HepG2 (cell line): ENCODE results near the gene NMUR2. TPM values are rescaled to one million over a fixed set of nuclear protein-coding genes. Genes with fewer than 3 reads are reported as not detected.

Experiments
- ATAC-seq: fragments of 200-7000 bp; cut with Tn5 transposase; 3 replicates; pipeline ENCODE4 v1.9.1; 2020; ENCODE audit warnings: mild to moderate bottlenecking, moderate library complexity
- BruUV-seq: library from RNA; stranded (reverse); fragments of 400-500 nt; replicated peaks from 2 replicates; lab custom pipeline; 2021; lab: Mats Ljungman, UMichigan
- CTCF ChIA-PET: fragments of 300-600 bp; formaldehyde crosslinking; extraction: SDS; loops from one replicate; lab custom pipeline; 2021; ENCODE audit warnings: low total read pairs, inconsistent platforms, low intra/inter-chr PET ratio; lab: Yijun Ruan, JAX
- POLR2A ChIA-PET: fragments of 350-600 bp; sonication (Branson Sonifier 250); formaldehyde crosslinking; loops from one replicate; lab custom pipeline; 2020; ENCODE audit warnings: antibody characterized with exemption, inconsistent platforms; lab: Yijun Ruan, JAX
- DNase-seq: peaks from one replicate; pipeline ENCODE4 v3.0.0-alpha.2; 2015; ENCODE audit warnings: low spot score
- FAIRE-seq: peaks from 3 replicates; lab custom pipeline; 2011; peaks lifted over from hg19 to GRCh38; lab: Jason Lieb, UNC
- H2AFZ ChIP-seq: one replicate; pipeline ENCODE4 v1.6.1; 2011; ENCODE audit warnings: low read length, inconsistent platforms
- H3K27ac ChIP-seq: fragments of 300-600 bp; 3 replicates; pipeline ENCODE4 v1.8.0; 2011; ENCODE audit warnings: mixed run types, mild to moderate bottlenecking, mixed read lengths, low read length, inconsistent platforms; ENCODE audit not compliant: insufficient read depth; ENCODE audit errors: extremely low read length
- H3K27me3 ChIP-seq, 2 experiments: fragments of 200-600 bp in 1 of 2; 2 replicates in 1 of 2; 3 replicates in 1 of 2; pipeline versions ENCODE4 v1.6.0 to v1.8.0; 2011; ENCODE audit warnings: low read length in 2 of 2, mild to moderate bottlenecking in 2 of 2, moderate library complexity in 2 of 2, inconsistent platforms in 1 of 2; ENCODE audit not compliant: insufficient read depth in 2 of 2, control insufficient read depth in 1 of 2
- H3K36me3 ChIP-seq, 2 experiments: fragments of 200-600 bp in 1 of 2; replicated peaks in 1 of 2; 2 replicates in 1 of 2; 3 replicates in 1 of 2; pipeline versions ENCODE4 v1.5.1 to v1.8.0; 2011; ENCODE audit warnings: low read length in 2 of 2, inconsistent platforms in 1 of 2; ENCODE audit not compliant: insufficient read depth in 2 of 2, control insufficient read depth in 1 of 2
- H3K4me1 ChIP-seq: 2 replicates; pipeline ENCODE4 v1.5.1; 2012; ENCODE audit warnings: low read length, inconsistent platforms; ENCODE audit not compliant: insufficient read depth
- H3K4me2 ChIP-seq: 2 replicates; pipeline ENCODE4 v1.6.0; 2011; ENCODE audit warnings: low read depth, low read length, inconsistent platforms
- H3K4me3 ChIP-seq, 3 experiments: fragments of 200-600 bp in 1 of 3; sonication (generic), shearing (Covaris generic) in 1 of 3; replicated peaks in 1 of 3; 2 replicates each; pipeline ENCODE4 v1.5.1; 2011 to 2016; ENCODE audit warnings: low read length in 3 of 3, inconsistent platforms in 2 of 3, low read depth in 2 of 3, mild to moderate bottlenecking in 2 of 3, control low read depth in 1 of 3, mixed read lengths in 1 of 3; ENCODE audit not compliant: insufficient read depth in 1 of 3
- H3K79me2 ChIP-seq: one replicate; pipeline ENCODE4 v1.6.1; 2011; ENCODE audit warnings: low read length, inconsistent platforms; ENCODE audit not compliant: insufficient read depth
- H3K9ac ChIP-seq: 2 replicates; pipeline ENCODE4 v1.6.0; 2011; ENCODE audit warnings: mild to moderate bottlenecking, low read depth, low read length, inconsistent platforms; ENCODE audit not compliant: insufficient read depth
- H3K9me3 ChIP-seq: 2 replicates; pipeline ENCODE4 v1.5.1; 2012; ENCODE audit warnings: mild to moderate bottlenecking, low read length
- H4K20me1 ChIP-seq: 2 replicates; pipeline ENCODE4 v1.6.0; 2011; ENCODE audit warnings: inconsistent platforms, mild to moderate bottlenecking, low read length, moderate library complexity; ENCODE audit not compliant: insufficient read depth
- FOXA1 ChIP-seq, 2 experiments: fragments of 450-650 bp in 1 of 2; sonication (generic) in 1 of 2; formaldehyde crosslinking in 1 of 2; IDR thresholded peaks; 2 replicates each; pipeline versions ENCODE4 v1.4.0 to v1.6.1; 2016 to 2020; ENCODE audit warnings: missing genetic modification reagents in 1 of 2
- RXRB ChIP-seq: IDR thresholded peaks from 2 replicates; pipeline ENCODE4 v1.6.1; 2016; ENCODE audit warnings: borderline replicate concordance, missing genetic modification reagents, missing compliant biosample characterization
- WGBS: methylation state at CpG from one replicate; pipeline ENCODE4 v1.1.6; 2017; ENCODE audit warnings: low lambda C conversion rate; 5-methylcytosine and 5-hydroxymethylcytosine counted together
- in situ Hi-C: cut with HindIII; loops from 2 replicates; pipeline ENCODE4 v1.10.0; 2017; ENCODE audit warnings: low pct_unique_long_range_greater_than_20kb; ENCODE audit not compliant: extremely low pct_ligation_motif_present
- intact Hi-C: fragments of 100-400 bp; cut with micrococcal nuclease; formaldehyde crosslinking; loops from one replicate; pipeline ENCODE4 v1.10.0; 2022; ENCODE audit not compliant: unreplicated experiment
- polyA plus RNA-seq, 8 experiments: library from polyadenylated mRNA; depleted of rRNA in 3 of 8; stranded (reverse) in 7 of 8; unstranded in 1 of 8; fragments of >200 nt; fragmentation: Illumina TruSeq in 4 of 8; extraction: Trizol in 4 of 8; gene quantifications; 2 replicates each; pipeline versions ENCODE4 v1.2.1 to v1.2.3, GENCODE V29; 2011 to 2016; ENCODE audit warnings: low read depth in 4 of 8, missing spikeins in 1 of 8, mixed read lengths in 1 of 8; ENCODE audit not compliant: insufficient read depth in 1 of 8
- total RNA-seq, 5 experiments: library from RNA; depleted of rRNA; stranded (reverse); fragments of >200 nt; fragmentation: Illumina TruSeq; extraction: Trizol; gene quantifications; 2 replicates each; pipeline ENCODE4 v1.2.3, GENCODE V29; 2016; ENCODE audit warnings: low read depth in 1 of 5
- TF ChIP-seq, protein P1 (sequence below): sonication (generic); formaldehyde crosslinking; IDR thresholded peaks from 2 replicates; pipeline ENCODE4 v1.4.0; 2020; ENCODE audit warnings: mild to moderate bottlenecking, missing genetic modification reagents
- TF ChIP-seq, protein P2 (sequence below): sonication (generic); formaldehyde crosslinking; IDR thresholded peaks from 2 replicates; pipeline ENCODE4 v1.5.1; 2020; ENCODE audit warnings: missing genetic modification reagents, mild to moderate bottlenecking, borderline replicate concordance

NMUR2 gene
- total and polyA plus RNA-seq, 2 of the 13 experiments (the other 11 are each of a cell fraction or from before 2014, with no cell fraction given): not detected

DNA sequence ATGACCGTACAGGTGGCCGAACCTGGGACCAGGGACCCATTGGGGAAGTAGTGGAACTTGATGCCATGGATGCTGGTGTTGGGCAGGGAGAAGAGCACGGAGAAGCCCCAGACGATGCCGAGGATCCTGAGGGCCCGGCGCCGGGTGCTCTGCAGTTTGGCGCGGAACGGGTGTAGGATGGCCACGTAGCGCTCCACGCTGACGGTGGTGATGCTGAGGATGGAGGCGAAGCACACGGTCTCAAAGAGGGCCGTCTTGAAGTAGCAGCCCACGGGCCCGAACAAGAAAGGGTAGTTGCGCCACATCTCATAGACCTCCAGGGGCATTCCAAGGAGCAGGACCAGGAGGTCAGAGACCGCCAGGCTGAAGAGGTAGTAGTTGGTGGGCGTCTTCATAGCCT is 585 bp downstream of the NMUR2 start (continued):
- TF ChIP-seq, protein P1, sequence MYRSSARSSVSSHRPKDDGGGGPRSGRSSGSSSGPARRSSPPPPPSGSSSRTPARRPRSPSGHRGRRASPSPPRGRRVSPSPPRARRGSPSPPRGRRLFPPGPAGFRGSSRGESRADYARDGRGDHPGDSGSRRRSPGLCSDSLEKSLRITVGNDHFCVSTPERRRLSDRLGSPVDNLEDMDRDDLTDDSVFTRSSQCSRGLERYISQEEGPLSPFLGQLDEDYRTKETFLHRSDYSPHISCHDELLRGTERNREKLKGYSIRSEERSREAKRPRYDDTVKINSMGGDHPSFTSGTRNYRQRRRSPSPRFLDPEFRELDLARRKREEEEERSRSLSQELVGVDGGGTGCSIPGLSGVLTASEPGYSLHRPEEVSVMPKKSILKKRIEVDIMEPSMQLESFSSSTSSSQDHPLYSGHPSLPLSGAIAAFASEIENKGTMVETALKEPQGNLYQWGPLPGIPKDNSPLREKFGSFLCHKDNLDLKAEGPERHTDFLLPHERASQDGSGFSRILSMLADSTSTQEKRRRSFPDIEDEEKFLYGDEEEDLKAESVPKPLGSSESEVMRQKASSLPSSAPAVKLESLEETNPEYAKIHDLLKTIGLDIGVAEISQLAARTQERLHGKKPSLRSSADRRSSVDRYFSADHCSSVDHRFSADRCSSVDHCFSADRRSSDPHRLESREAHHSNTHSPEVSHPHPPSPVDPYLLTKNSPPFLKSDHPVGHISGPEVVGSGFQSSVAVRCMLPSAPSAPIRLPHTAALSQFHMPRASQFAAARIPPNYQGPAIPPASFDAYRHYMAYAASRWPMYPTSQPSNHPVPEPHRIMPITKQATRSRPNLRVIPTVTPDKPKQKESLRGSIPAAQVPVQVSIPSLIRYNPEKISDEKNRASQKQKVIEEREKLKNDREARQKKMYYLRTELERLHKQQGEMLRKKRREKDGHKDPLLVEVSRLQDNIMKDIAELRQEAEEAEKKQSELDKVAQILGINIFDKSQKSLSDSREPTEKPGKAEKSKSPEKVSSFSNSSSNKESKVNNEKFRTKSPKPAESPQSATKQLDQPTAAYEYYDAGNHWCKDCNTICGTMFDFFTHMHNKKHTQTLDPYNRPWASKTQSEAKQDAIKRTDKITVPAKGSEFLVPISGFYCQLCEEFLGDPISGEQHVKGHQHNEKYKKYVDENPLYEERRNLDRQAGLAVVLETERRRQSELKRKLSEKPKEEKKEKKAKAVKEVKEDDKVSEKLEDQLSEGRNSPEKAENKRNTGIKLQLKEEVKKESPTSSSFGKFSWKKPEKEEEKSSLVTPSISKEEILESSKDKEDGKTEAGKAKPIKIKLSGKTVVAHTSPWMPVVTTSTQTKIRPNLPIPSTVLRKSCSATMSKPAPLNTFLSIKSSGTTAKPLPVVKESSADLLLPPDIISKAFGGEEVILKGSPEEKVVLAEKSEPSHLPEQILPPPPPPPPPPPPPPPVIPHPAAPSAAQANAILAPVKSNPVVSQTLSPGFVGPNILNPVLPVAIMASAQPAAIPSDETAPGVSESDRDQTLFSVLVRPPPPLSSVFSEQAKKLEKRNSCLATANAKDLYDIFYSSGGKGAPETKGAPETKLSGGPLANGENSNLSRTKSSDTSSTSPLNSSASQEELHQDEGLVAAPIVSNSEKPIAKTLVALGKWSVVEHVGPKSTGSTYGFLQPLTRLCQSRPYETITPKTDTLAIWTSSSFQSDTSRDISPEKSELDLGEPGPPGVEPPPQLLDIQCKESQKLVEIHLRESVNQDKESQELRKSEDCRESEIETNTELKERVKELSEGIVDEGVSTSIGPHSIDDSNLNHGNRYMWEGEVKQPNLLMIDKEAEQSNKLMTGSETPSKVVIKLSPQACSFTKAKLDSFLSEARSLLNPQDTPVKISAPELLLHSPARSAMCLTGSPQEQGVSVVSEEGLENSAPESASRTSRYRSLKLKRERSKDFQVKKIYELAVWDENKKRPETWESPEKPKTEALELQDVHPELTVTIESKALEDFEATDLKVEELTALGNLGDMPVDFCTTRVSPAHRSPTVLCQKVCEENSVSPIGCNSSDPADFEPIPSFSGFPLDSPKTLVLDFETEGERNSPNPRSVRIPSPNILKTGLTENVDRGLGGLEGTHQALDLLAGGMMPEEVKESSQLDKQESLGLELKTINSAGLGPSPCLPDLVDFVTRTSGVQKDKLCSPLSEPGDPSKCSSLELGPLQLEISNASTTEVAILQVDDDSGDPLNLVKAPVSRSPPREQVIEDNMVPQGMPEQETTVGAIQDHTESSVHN (CRISPR knock-in tag): no peak
- TF ChIP-seq, protein P2, sequence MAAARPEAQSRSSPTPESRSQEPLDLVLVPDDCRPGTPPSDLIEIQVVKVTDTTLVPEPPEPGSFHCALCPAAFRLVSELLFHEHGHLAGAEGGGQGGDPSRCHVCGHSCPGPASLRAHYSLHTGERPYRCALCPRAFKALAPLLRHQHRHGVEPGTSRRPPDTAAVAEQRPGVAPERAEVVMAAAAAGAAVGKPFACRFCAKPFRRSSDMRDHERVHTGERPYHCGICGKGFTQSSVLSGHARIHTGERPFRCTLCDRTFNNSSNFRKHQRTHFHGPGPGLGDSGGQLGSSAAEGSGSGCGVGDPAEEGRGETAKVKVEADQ (CRISPR knock-in tag): no peak

DNA sequence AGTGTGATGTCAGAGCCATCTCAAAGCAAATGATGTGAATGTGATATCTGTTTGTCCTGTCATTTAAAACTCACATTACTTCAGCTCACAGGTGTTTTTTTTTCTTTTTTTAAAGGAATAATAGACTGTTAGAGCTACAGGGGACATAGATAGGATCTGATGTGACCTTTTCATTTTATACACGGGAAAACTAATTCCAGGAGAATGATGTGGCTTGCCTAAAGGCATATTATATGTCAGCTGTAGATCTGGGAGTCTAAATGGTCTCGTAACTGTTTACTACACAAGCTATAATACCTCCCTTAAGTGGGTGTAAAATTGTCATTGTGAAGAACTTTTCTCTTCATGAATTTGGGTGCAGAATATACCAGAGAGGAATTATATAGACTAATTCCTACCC is 2.0 kb downstream of the NMUR2 start:
- Histone ChIP-seq H3K9ac (no peak overlapping the region), H3K27me3 (no peaks in the 10 kb centered on the region), H3K4me3 (no peak overlapping the region), H4K20me1 (no peaks in the 10 kb centered on the region), H3K79me2 (no peaks in the 10 kb centered on the region), H3K4me2 (no peak overlapping the region), H3K27ac (no peak overlapping the region), H3K4me1 (no peaks in the 10 kb centered on the region), H2AFZ (no peak overlapping the region), H3K36me3 (no peaks in the 10 kb centered on the region), H3K9me3 (no peaks in the 10 kb centered on the region)
- TF ChIP-seq RXRB (CRISPR knock-in tag) (no peak), FOXA1 (IDR thresholded peaks at IDR 0.05) (no peak), FOXA1 (CRISPR knock-in tag; IDR thresholded peaks at IDR 0.05) (no peak)
- POLR2A ChIA-PET: no interaction called here
- DNase-seq (no peak), FAIRE-seq (no peak), ATAC-seq (no peak)
- WGBS: 0% methylated on average over 2 of the region's 2 CpGs
- no TSS peak for BruUV-seq
- intact Hi-C loops (no loop called here), in situ Hi-C loops (no loop called here)
- CTCF ChIA-PET: no interaction called here
